ENCODE data around the gene TFR2. TPM values are rescaled to one million over a fixed set of nuclear protein-coding genes. Genes with fewer than 3 reads are reported as not detected.

The TFR2 gene
- total RNA-seq, 1 donor: 1.2 TPM

- H3K4me3 ChIP-seq (ENCODE audit: low read depth, low read length): no peak overlapping the region
- DNase-seq (ENCODE audit: low read depth): no peak
- TF ChIP-seq CTCF (IDR thresholded peaks at IDR 0.05; ENCODE audit: insufficient read depth, low read length): no peak
These were observed 70.2 kb downstream of the TFR2 start for GRCh38 chr7:100570954-100571828.

Small RNA genes lying within 50 kb of the gene (small RNA-seq; reads per million reads assigned to genes)
- gene SAP25: not detected

Other genes starting within 250 kb of the TFR2 start
- 2.4 and 3.0 TPM in 2 replicates for gene ZCWPW1, start 212.8 kb downstream of the TFR2 start, total RNA-seq (ENCODE audit: low replicate concordance)
- gene MEPCE, start 211.7 kb downstream of the TFR2 start, total RNA-seq (ENCODE audit: low replicate concordance): 48.0 and 49.6 TPM in 2 replicates
- gene PPP1R35, start 205.1 kb downstream of the TFR2 start, total RNA-seq (ENCODE audit: low replicate concordance): 8.8 and 9.2 TPM in 2 replicates
- 0.27 TPM in 1 of 2 replicates, not detected in the other for gene SPACDR, start 177.3 kb downstream of the TFR2 start, total RNA-seq (ENCODE audit: low replicate concordance)
- gene TSC22D4, start 162.3 kb downstream of the TFR2 start, total RNA-seq (ENCODE audit: low replicate concordance): 25.6 and 31.6 TPM in 2 replicates
- gene NYAP1, start 157.6 kb downstream of the TFR2 start, total RNA-seq (ENCODE audit: low replicate concordance): 0.81 and 5.6 TPM in 2 replicates
- gene AGFG2, start 102.3 kb downstream of the TFR2 start, total RNA-seq (ENCODE audit: low replicate concordance): 10.7 and 19.3 TPM in 2 replicates
- gene SAP25, start 67.7 kb downstream of the TFR2 start, total RNA-seq (ENCODE audit: low replicate concordance): not detected in 2 replicates
- gene LRCH4, start 55.4 kb downstream of the TFR2 start, total RNA-seq (ENCODE audit: low replicate concordance): 9.4 and 21.3 TPM in 2 replicates
- 0.54 TPM in 1 of 2 replicates, not detected in the other for gene FBXO24, start 55.2 kb downstream of the TFR2 start, total RNA-seq (ENCODE audit: low replicate concordance)
- 165 and 286 TPM in 2 replicates for gene PCOLCE, start 39.2 kb downstream of the TFR2 start, total RNA-seq (ENCODE audit: low replicate concordance)
- 1.8 and 11.4 TPM in 2 replicates for gene MOSPD3, start 29.0 kb downstream of the TFR2 start, total RNA-seq (ENCODE audit: low replicate concordance)
- not detected in 2 replicates for gene ACTL6B, start 14.9 kb upstream of the TFR2 start, total RNA-seq (ENCODE audit: low replicate concordance)
- 38.5 and 89.1 TPM in 2 replicates for gene GNB2, start 32.2 kb upstream of the TFR2 start, total RNA-seq (ENCODE audit: low replicate concordance)
- gene GIGYF1, start 52.7 kb upstream of the TFR2 start, total RNA-seq (ENCODE audit: low replicate concordance): 20.7 and 39.1 TPM in 2 replicates
- gene POP7, start 64.6 kb upstream of the TFR2 start, total RNA-seq (ENCODE audit: low replicate concordance): 17.8 and 32.4 TPM in 2 replicates
- gene EPO, start 78.9 kb upstream of the TFR2 start, total RNA-seq (ENCODE audit: low replicate concordance): not detected in 2 replicates
- gene ZAN, start 92.0 kb upstream of the TFR2 start, total RNA-seq (ENCODE audit: low replicate concordance): not detected in 2 replicates
- gene EPHB4, start 186.0 kb upstream of the TFR2 start, total RNA-seq (ENCODE audit: low replicate concordance): 24.9 and 37.9 TPM in 2 replicates
- gene SLC12A9, start 211.2 kb upstream of the TFR2 start, total RNA-seq (ENCODE audit: low replicate concordance): 13.9 and 14.3 TPM in 2 replicates
- 71.4 and 81.3 TPM in 2 replicates for gene TRIP6, start 225.8 kb upstream of the TFR2 start, total RNA-seq (ENCODE audit: low replicate concordance)
- 25.3 and 41.2 TPM in 2 replicates for gene SRRT, start 233.6 kb upstream of the TFR2 start, total RNA-seq (ENCODE audit: low replicate concordance)
- gene UFSP1, start 248.2 kb upstream of the TFR2 start, total RNA-seq (ENCODE audit: low replicate concordance): 2.2 and 3.3 TPM in 2 replicates